Hepatocyte (in vitro differentiated cells): ENCODE measurements around the gene DUSP15. TPM values are rescaled to one million over a fixed set of nuclear protein-coding genes. Genes with fewer than 3 reads are reported as not detected.

Experiments
- DNase-seq: peaks from one replicate; pipeline ENCODE4 v3.0.0-alpha.2; 2016; ENCODE audit warnings: low spot score
- H2AFZ ChIP-seq: fragments of 200-600 bp; sonication (generic); 2 replicates; pipeline ENCODE4 v1.6.0; 2016; ENCODE audit warnings: antibody characterized with exemption, mild to moderate bottlenecking
- H3K27ac ChIP-seq: fragments of 200-600 bp; sonication (generic); 2 replicates; pipeline ENCODE4 v1.5.1; 2016; ENCODE audit warnings: mild to moderate bottlenecking
- H3K27me3 ChIP-seq: fragments of 200-600 bp; sonication (generic); 2 replicates; pipeline ENCODE4 v1.6.1; 2016
- H3K36me3 ChIP-seq: fragments of 200-600 bp; sonication (generic); replicated peaks from 2 replicates; pipeline ENCODE4 v1.5.1; 2016; ENCODE audit warnings: low read depth; ENCODE audit not compliant: insufficient read depth
- H3K4me1 ChIP-seq: fragments of 200-600 bp; sonication (generic); 2 replicates; pipeline ENCODE4 v1.5.1; 2016; ENCODE audit warnings: mild to moderate bottlenecking, moderate library complexity; ENCODE audit not compliant: insufficient read depth
- H3K4me2 ChIP-seq: fragments of 200-600 bp; sonication (generic); 2 replicates; pipeline ENCODE4 v1.6.0; 2016
- H3K4me3 ChIP-seq: fragments of 200-600 bp; sonication (generic); 2 replicates; pipeline ENCODE4 v1.5.1; 2016; ENCODE audit warnings: mild to moderate bottlenecking
- H3K79me2 ChIP-seq: fragments of 200-600 bp; sonication (generic); 2 replicates; pipeline ENCODE4 v1.6.0; 2017; ENCODE audit warnings: mild to moderate bottlenecking
- H3K9me2 ChIP-seq: fragments of 200-600 bp; sonication (generic); replicated peaks from 2 replicates; pipeline ENCODE4 v1.6.0; 2017; ENCODE audit warnings: mild to moderate bottlenecking; ENCODE audit not compliant: insufficient read depth
- H3K9me3 ChIP-seq: fragments of 200-600 bp; sonication (generic); 2 replicates; pipeline ENCODE4 v1.5.1; 2016; ENCODE audit warnings: low read depth, mild to moderate bottlenecking
- H4K20me1 ChIP-seq: fragments of 200-600 bp; sonication (generic); 2 replicates; pipeline ENCODE4 v1.6.0; 2016; ENCODE audit warnings: mild to moderate bottlenecking; ENCODE audit not compliant: insufficient read depth, poor library complexity, severe bottlenecking
- EZH2 ChIP-seq: fragments of 200-600 bp; sonication (generic); IDR thresholded peaks from 2 replicates; pipeline ENCODE4 v1.6.1; 2016; ENCODE audit warnings: antibody characterized with exemption, mild to moderate bottlenecking, borderline replicate concordance
- EZH2phosphoT487 ChIP-seq: fragments of 200-600 bp; sonication (generic); IDR thresholded peaks from one replicate; pipeline ENCODE4 v1.6.1; 2018; ENCODE audit warnings: antibody characterized with exemption, mild to moderate bottlenecking, low read depth, moderate library complexity; ENCODE audit not compliant: unreplicated experiment, severe bottlenecking
- WGBS: methylation state at CpG from one replicate; pipeline ENCODE4 v1.1.6; 2016; ENCODE audit warnings: low lambda C conversion rate; ENCODE audit errors: missing lambda C conversion rate; 5-methylcytosine and 5-hydroxymethylcytosine counted together
- polyA plus RNA-seq: library from polyadenylated mRNA; unstranded; fragments of >200 nt; fragmentation: Nextera tagmentation; extraction: Ambion mirVana; gene quantifications from 2 replicates; pipeline ENCODE4 v1.2.1, GENCODE V29; 2016
- total RNA-seq: library from RNA; depleted of rRNA; stranded (reverse); fragments of >200 nt; gene quantifications from 2 replicates; pipeline ENCODE4 v1.2.3, GENCODE V29; 2014
- TF ChIP-seq, protein P1 (sequence below): fragments of 200-600 bp; sonication (generic); IDR thresholded peaks from 2 replicates; pipeline ENCODE4 v1.5.1; 2016; ENCODE audit warnings: antibody characterized with exemption, mild to moderate bottlenecking; ENCODE audit not compliant: poor library complexity

The DUSP15 gene
- total and polyA plus RNA-seq, 2 experiments from 2014 or later = 10.2 to 23.0 TPM

DNA sequence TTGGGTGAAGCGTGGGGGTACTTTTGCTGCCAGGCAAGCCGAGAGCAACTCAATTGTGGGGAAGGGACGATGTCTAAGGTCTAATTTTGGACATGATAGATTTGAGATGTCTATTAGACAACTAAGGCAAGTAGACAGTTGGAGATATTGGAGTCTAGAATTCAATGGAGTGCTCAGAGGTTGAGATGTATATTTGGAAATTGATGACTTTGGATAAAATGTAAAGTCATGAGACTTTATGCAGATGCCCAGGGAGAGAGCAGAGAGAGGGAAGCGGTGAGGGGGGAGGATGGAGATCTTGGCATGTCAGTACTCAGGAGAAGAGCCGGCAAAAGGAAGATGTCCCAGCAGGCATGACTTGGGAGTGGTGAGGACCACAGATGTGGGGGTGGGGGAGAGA lies 44.3 kb downstream of the DUSP15 start:
- H2AFZ ChIP-seq = no peak overlapping the region
- WGBS = 86% methylated on average over 5 of the region's 5 CpGs

DNA sequence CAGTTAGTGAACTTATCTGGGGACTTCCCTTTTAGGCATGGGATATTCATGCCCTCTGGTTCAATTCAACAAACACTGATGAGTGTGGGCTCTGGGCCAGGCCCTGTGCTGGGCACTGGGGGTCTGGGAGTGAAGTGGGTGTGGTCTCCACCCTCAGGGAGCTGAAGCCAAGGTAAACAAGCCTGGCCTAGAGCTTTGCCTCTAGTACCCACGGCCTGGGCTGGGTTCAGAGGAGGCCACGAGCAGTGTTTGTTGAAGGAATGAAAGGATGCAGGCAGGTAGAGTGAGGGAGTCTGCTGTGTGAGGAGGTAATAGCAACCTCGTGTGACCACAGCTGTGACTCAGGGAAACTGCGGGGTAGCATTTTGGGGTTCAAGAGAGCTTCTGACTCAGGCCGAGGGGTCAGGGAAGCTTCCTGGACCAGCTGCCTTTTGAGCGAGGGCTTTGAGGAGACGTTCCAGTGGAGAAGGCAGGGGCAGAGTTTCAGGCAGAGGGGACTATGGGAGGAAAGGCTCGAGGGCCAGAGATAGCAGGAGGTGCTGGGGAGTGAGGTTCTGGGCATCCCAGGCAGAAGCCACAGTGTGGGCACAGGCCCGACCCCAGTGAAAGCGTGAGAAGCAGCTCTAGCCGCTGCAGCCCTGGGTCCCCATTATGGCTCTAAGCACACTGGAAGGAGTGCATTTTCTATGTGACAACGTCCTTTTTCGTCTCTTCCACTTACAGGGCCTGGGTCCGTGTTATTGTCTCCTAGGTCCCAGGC lies 45.6 kb downstream of the DUSP15 start:
- Histone ChIP-seq H3K27me3 (no peaks in the 10 kb centered on the region), H3K4me1 (no peaks in the 10 kb centered on the region), H4K20me1 (no peaks in the 10 kb centered on the region), H3K36me3 (no peaks in the 10 kb centered on the region), H3K79me2 (no peaks in the 10 kb centered on the region), H3K9me3 (no peaks in the 10 kb centered on the region), H3K4me3 (no peak overlapping the region), H2AFZ (no peak overlapping the region), H3K27ac (no peak overlapping the region), H3K4me2 (no peak overlapping the region), H3K9me2 (no peaks in the 10 kb centered on the region)
- TF ChIP-seq, protein P1, sequence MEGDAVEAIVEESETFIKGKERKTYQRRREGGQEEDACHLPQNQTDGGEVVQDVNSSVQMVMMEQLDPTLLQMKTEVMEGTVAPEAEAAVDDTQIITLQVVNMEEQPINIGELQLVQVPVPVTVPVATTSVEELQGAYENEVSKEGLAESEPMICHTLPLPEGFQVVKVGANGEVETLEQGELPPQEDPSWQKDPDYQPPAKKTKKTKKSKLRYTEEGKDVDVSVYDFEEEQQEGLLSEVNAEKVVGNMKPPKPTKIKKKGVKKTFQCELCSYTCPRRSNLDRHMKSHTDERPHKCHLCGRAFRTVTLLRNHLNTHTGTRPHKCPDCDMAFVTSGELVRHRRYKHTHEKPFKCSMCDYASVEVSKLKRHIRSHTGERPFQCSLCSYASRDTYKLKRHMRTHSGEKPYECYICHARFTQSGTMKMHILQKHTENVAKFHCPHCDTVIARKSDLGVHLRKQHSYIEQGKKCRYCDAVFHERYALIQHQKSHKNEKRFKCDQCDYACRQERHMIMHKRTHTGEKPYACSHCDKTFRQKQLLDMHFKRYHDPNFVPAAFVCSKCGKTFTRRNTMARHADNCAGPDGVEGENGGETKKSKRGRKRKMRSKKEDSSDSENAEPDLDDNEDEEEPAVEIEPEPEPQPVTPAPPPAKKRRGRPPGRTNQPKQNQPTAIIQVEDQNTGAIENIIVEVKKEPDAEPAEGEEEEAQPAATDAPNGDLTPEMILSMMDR = no peak
- TF ChIP-seq EZH2phosphoT487 (no peak), EZH2 (no peak)
- 83% methylated on average over 14 of the region's 14 CpGs for WGBS
- DNase-seq = no peak

More for the DNA sequence above, 44.3 kb downstream of the DUSP15 start:
- Histone ChIP-seq H3K27ac (no peak overlapping the region), H3K9me3 (no peaks in the 10 kb centered on the region), H3K9me2 (no peaks in the 10 kb centered on the region), H3K4me1 (no peaks in the 10 kb centered on the region), H3K36me3 (no peaks in the 10 kb centered on the region), H3K4me3 (no peak overlapping the region), H4K20me1 (no peaks in the 10 kb centered on the region), H3K79me2 (no peaks in the 10 kb centered on the region), H3K27me3 (no peaks in the 10 kb centered on the region), H3K4me2 (no peak overlapping the region)
- DNase-seq = no peak
- TF ChIP-seq EZH2phosphoT487 (no peak), EZH2 (no peak)
- TF ChIP-seq, protein P1 = no peak

DNA sequence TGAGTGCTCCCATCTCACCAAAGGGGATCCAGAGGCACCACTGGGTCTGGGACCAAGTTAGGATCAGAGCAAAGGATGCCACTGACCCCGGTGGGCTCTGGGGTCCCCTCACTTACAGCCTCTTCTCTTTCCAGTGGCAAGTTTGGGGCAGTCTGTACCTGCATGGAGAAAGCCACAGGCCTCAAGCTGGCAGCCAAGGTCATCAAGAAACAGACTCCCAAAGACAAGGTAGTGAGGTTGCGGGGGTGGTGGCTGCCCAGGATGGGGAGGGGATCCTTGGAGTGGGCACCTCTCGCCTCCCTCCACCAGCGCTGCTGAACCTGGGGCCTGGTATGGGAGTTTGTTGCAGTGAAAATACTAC lies 46.2 kb downstream of the DUSP15 start:
- Histone ChIP-seq H3K79me2 (no peaks in the 10 kb centered on the region), H3K27ac (no peak overlapping the region), H3K9me2 (no peaks in the 10 kb centered on the region), H3K9me3 (no peaks in the 10 kb centered on the region), H3K27me3 (no peaks in the 10 kb centered on the region), H3K4me2 (no peak overlapping the region), H3K36me3 (no peaks in the 10 kb centered on the region), H4K20me1 (no peaks in the 10 kb centered on the region), H2AFZ (no peak overlapping the region), H3K4me3 (no peak overlapping the region), H3K4me1 (no peaks in the 10 kb centered on the region)
- TF ChIP-seq, protein P1 = no peak
- no peak for TF ChIP-seq EZH2phosphoT487
- no peak for TF ChIP-seq EZH2
- 89% methylated on average over 4 of the region's 4 CpGs for WGBS
- no peak for DNase-seq
